HL-60 (cell line): ENCODE data around the gene OR2Y1.

ENCODE experiments used
- CTCF ChIP-seq: IDR thresholded peaks from one replicate; pipeline ENCODE4 v1.5.1; 2011; ENCODE audit warnings: low read length, control low read depth, inconsistent platforms; ENCODE audit not compliant: insufficient read depth
- GABPA ChIP-seq: IDR thresholded peaks from 2 replicates; pipeline ENCODE4 v1.6.1; 2012; ENCODE audit warnings: low read depth
- POLR2AphosphoS5 ChIP-seq: IDR thresholded peaks from 2 replicates; pipeline ENCODE4 v1.6.1; 2012; ENCODE audit warnings: low read depth
- REST ChIP-seq: IDR thresholded peaks from 2 replicates; pipeline ENCODE4 v1.6.1; 2012; ENCODE audit warnings: low read depth; ENCODE audit not compliant: insufficient replicate concordance

GRCh38 chr5:180690562-180690961 lies 49.3 kb downstream of the OR2Y1 start:
- TF ChIP-seq POLR2AphosphoS5 (no peak), CTCF (no peak), GABPA (no peak), REST (no peak)
